BLaER1 treated with 17β-estradiol and CSF1 and Interleukin-3, amounts not matched to agents 10 nM and 100 nM (cell line): Measurements from ENCODE around the gene SERGEF.
"Not testable (repeated sequence)": the region's sequence is repeated elsewhere in the genome, so short reads cannot be mapped to it uniquely, and the experiment has no call there.

Experiments used
- H3K27ac ChIP-seq, 11 experiments: shearing (Covaris generic); formaldehyde crosslinking; 2 replicates each; pipeline ENCODE4 v1.8.1; 2022
- H3K27me3 ChIP-seq, 11 experiments: shearing (Covaris generic); formaldehyde crosslinking; 2 replicates each; pipeline ENCODE4 v1.8.1; 2022
- H3K36me3 ChIP-seq, 11 experiments: shearing (Covaris generic); formaldehyde crosslinking; 2 replicates each; pipeline ENCODE4 v1.8.1; 2022
- H3K4me1 ChIP-seq, 10 experiments: shearing (Covaris generic); formaldehyde crosslinking; 2 replicates each; pipeline ENCODE4 v1.8.1; 2022
- H3K4me2 ChIP-seq, 11 experiments: shearing (Covaris generic); formaldehyde crosslinking; 2 replicates each; pipeline ENCODE4 v1.8.1; 2022
- H3K4me3 ChIP-seq, 10 experiments: shearing (Covaris generic); formaldehyde crosslinking; 2 replicates each; pipeline ENCODE4 v1.8.1; 2022
- H3K9ac ChIP-seq, 11 experiments: shearing (Covaris generic); formaldehyde crosslinking; 2 replicates each; pipeline ENCODE4 v1.8.1; 2022
- H3K9me3 ChIP-seq, 11 experiments: shearing (Covaris generic); formaldehyde crosslinking; replicated peaks in 1 of 11; 2 replicates each; pipeline ENCODE4 v1.8.1; 2022
- H4K20me1 ChIP-seq, 11 experiments: shearing (Covaris generic); formaldehyde crosslinking; 2 replicates each; pipeline ENCODE4 v1.8.1; 2022
- Cebpa-rat ChIP-seq, 11 experiments: shearing (Covaris generic); IDR thresholded peaks; 2 replicates each; pipeline ENCODE4 v1.8.1; 2022

Gene SERGEF

GRCh38 chr11:17915500-17916143, 97.2 kb downstream of the SERGEF start:
- Histone ChIP-seq H3K36me3 (peaks cover 15 to 48% (median 23%) of the 10 kb centered on the region in 11 experiments; a peak in 16 of 22 replicates), H3K27ac (no peak overlapping the region), H3K9me3 (no peaks in the 10 kb centered on the region), H4K20me1 (no peaks in the 10 kb centered on the region), H3K4me2 (no peak overlapping the region), H3K27me3 (no peaks in the 10 kb centered on the region), H3K9ac (no peak overlapping the region), H3K4me3 (no peak overlapping the region), H3K4me1 (peaks cover 0 to 15% (median 1%) of the 10 kb centered on the region in 10 experiments; a peak in 9 of 20 replicates)
- TF ChIP-seq Cebpa-rat (IDR thresholded peaks at IDR 0.05) = no peak

GRCh38 chr11:17914957-17915356, 97.9 kb downstream of the SERGEF start:
- Histone ChIP-seq H3K9me3 (no peaks in the 10 kb centered on the region), H3K27ac (no peak overlapping the region), H3K27me3 (no peaks in the 10 kb centered on the region), H3K9ac (no peak overlapping the region), H4K20me1 (no peaks in the 10 kb centered on the region), H3K36me3 (peaks cover 15 to 52% (median 22%) of the 10 kb centered on the region in 11 experiments; a peak in 16 of 22 replicates), H3K4me1 (peaks cover 0 to 11% (median 0%) of the 10 kb centered on the region in 10 experiments; a peak in 5 of 20 replicates), H3K4me2 (no peak overlapping the region), H3K4me3 (no peak overlapping the region)
- no peak for TF ChIP-seq Cebpa-rat (IDR thresholded peaks at IDR 0.05)

GRCh38 chr11:17907046-17907445, 105.8 kb downstream of the SERGEF start:
- Histone ChIP-seq H3K4me1 (peaks cover 0 to 16% (median 11%) of the 10 kb centered on the region in 10 experiments; a peak in 12 of 20 replicates), H3K4me2 (peak overlapping the region in 5 of 11 experiments; percentile 0 to 31 (median 14); a peak in 7 of 22 replicates)
- no peak for TF ChIP-seq Cebpa-rat (IDR thresholded peaks at IDR 0.05)

GRCh38 chr11:17906436-17906835, 106.4 kb downstream of the SERGEF start:
- Histone ChIP-seq H3K36me3 (peaks cover 0 to 20% (median 4%) of the 10 kb centered on the region in 11 experiments; a peak in 7 of 22 replicates), H4K20me1 (no peaks in the 10 kb centered on the region), H3K4me2 (no peak overlapping the region), H3K4me3 (no peak overlapping the region), H3K4me1 (peaks cover 0 to 16% (median 11%) of the 10 kb centered on the region in 10 experiments; a peak in 12 of 20 replicates), H3K27ac (no peak overlapping the region), H3K9ac (no peak overlapping the region), H3K9me3 (no peaks in the 10 kb centered on the region), H3K27me3 (no peaks in the 10 kb centered on the region)
- TF ChIP-seq Cebpa-rat (IDR thresholded peaks at IDR 0.05) = no peak

More at GRCh38 chr11:17907046-17907445, 105.8 kb downstream of the SERGEF start:
- H3K36me3 ChIP-seq = peaks cover 0 to 14% (median 4%) of the 10 kb centered on the region in 11 experiments; a peak in 6 of 22 replicates
- no peaks in the 10 kb centered on the region for H3K9me3 ChIP-seq
- H3K27ac ChIP-seq = no peak overlapping the region
- H3K9ac ChIP-seq = no peak overlapping the region
- no peaks in the 10 kb centered on the region for H4K20me1 ChIP-seq
- no peaks in the 10 kb centered on the region for H3K27me3 ChIP-seq
- no peak overlapping the region for H3K4me3 ChIP-seq

GRCh38 chr11:17905477-17905876, 107.4 kb downstream of the SERGEF start:
- H3K9me3 ChIP-seq = no peaks in the 10 kb centered on the region
- no peak overlapping the region for H3K9ac ChIP-seq
- no peaks in the 10 kb centered on the region for H3K27me3 ChIP-seq
- H3K36me3 ChIP-seq = peaks cover 0 to 21% (median 4%) of the 10 kb centered on the region in 11 experiments; a peak in 7 of 22 replicates
- TF ChIP-seq Cebpa-rat (IDR thresholded peaks at IDR 0.05) = no peak
- no peak overlapping the region for H3K4me3 ChIP-seq
- no peak overlapping the region for H3K27ac ChIP-seq
- no peaks in the 10 kb centered on the region for H4K20me1 ChIP-seq
- peaks cover 0 to 16% (median 11%) of the 10 kb centered on the region in 10 experiments; a peak in 12 of 20 replicates for H3K4me1 ChIP-seq
- no peak overlapping the region for H3K4me2 ChIP-seq

- Histone ChIP-seq H3K9me3 (no peaks in the 10 kb centered on the region), H3K9ac (no peak overlapping the region), H3K27ac (no peak overlapping the region), H3K36me3 (peaks cover 0 to 15% (median 5%) of the 10 kb centered on the region in 11 experiments; a peak in 7 of 22 replicates), H3K4me1 (peaks cover 0 to 4% (median 0%) of the 10 kb centered on the region in 10 experiments; a peak in 1 of 20 replicates), H3K27me3 (no peaks in the 10 kb centered on the region), H3K4me2 (no peak overlapping the region), H4K20me1 (no peaks in the 10 kb centered on the region), H3K4me3 (no peak overlapping the region)
- no peak for TF ChIP-seq Cebpa-rat (IDR thresholded peaks at IDR 0.05)
These were observed 111.4 kb downstream of the SERGEF start for GRCh38 chr11:17901481-17901880.

- peaks cover 0 to 21% (median under 1%) of the 10 kb centered on the region in 11 experiments; a peak in 6 of 22 replicates for H3K36me3 ChIP-seq
- no peak overlapping the region for H3K4me2 ChIP-seq
- H3K9me3 ChIP-seq = no peaks in the 10 kb centered on the region
- no peaks in the 10 kb centered on the region for H3K4me1 ChIP-seq
- no peak overlapping the region for H3K4me3 ChIP-seq
- no peaks in the 10 kb centered on the region for H3K27me3 ChIP-seq
- H3K9ac ChIP-seq = no peak overlapping the region
- TF ChIP-seq Cebpa-rat (IDR thresholded peaks at IDR 0.05) = no peak
- H4K20me1 ChIP-seq = no peaks in the 10 kb centered on the region
- H3K27ac ChIP-seq = no peak overlapping the region
These were observed 114.1 kb downstream of the SERGEF start for GRCh38 chr11:17898782-17899181.

GRCh38 chr11:17898071-17898470, 114.8 kb downstream of the SERGEF start:
- Histone ChIP-seq H4K20me1 (no peaks in the 10 kb centered on the region), H3K27me3 (no peaks in the 10 kb centered on the region), H3K4me3 (no peak overlapping the region), H3K27ac (no peak overlapping the region), H3K36me3 (peaks cover 0 to 21% (median 2%) of the 10 kb centered on the region in 11 experiments; a peak in 7 of 22 replicates), H3K9ac (no peak overlapping the region), H3K4me2 (no peak overlapping the region), H3K9me3 (no peaks in the 10 kb centered on the region), H3K4me1 (no peaks in the 10 kb centered on the region)
- no peak for TF ChIP-seq Cebpa-rat (IDR thresholded peaks at IDR 0.05)

- Histone ChIP-seq H3K4me1 (no peaks in the 10 kb centered on the region), H4K20me1 (no peaks in the 10 kb centered on the region), H3K9ac (no peak overlapping the region), H3K27me3 (no peaks in the 10 kb centered on the region), H3K4me3 (no peak overlapping the region), H3K36me3 (peaks cover 0 to 27% (median 8%) of the 10 kb centered on the region in 11 experiments; a peak in 11 of 22 replicates), H3K9me3 (no peaks in the 10 kb centered on the region), H3K4me2 (no peak overlapping the region), H3K27ac (no peak overlapping the region)
- no peak for TF ChIP-seq Cebpa-rat (IDR thresholded peaks at IDR 0.05)
These were observed 115.4 kb downstream of the SERGEF start for GRCh38 chr11:17897495-17897894.

GRCh38 chr11:17896496-17897151, 116.2 kb downstream of the SERGEF start:
- not testable (repeated sequence) for H3K9me3 ChIP-seq, H3K4me2 ChIP-seq, H3K9ac ChIP-seq, H3K27ac ChIP-seq, H4K20me1 ChIP-seq, H3K4me3 ChIP-seq, H3K4me1 ChIP-seq, H3K27me3 ChIP-seq
- H3K36me3 ChIP-seq = peaks cover 0 to 24% (median 14%) of the 10 kb centered on the region in 11 experiments; a peak in 9 of 22 replicates
